T-helper 2 cell (primary cell): ENCODE measurements around the gene GNAT1.
"Not testable (repeated sequence)": the region's sequence is repeated elsewhere in the genome, so short reads cannot be mapped to it uniquely, and the experiment has no call there.

Experiments
- DNase-seq, 5 experiments: peaks; one replicate each; pipeline versions ENCODE4 v3.0.0 to v3.0.0-alpha.2; 2012 to 2022

GNAT1 gene

DNA sequence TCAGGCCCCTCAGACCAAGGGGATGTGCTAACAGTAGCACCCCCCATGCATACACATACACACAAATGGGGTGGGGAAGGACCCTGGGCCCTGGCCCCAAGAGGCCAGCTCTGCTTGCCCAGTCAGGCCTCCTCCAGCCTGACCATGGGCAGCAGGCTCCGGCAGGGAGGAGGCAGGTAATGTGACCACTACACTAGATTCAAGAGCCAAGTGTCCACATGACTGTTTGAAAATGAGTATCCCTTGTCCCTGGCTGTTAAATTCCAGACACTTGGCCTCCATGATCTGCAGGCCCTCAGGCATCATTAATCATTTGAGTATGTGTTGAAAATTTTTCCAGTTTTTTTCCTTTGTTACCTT lies 30.7 kb downstream of the GNAT1 start:
- no peak for DNase-seq

GRCh38 chr3:50224639-50225038 lies 33.2 kb downstream of the GNAT1 start:
- DNase-seq: no peak

GRCh38 chr3:50226888-50227389 lies 35.5 kb downstream of the GNAT1 start:
- DNase-seq: peak in 2 of 5 experiments; percentile 30 to 65

- peak; percentile 80 to 94 (median 85) for DNase-seq
Observed at GRCh38 chr3:50227390-50228183, 36.2 kb downstream of the GNAT1 start.

DNA sequence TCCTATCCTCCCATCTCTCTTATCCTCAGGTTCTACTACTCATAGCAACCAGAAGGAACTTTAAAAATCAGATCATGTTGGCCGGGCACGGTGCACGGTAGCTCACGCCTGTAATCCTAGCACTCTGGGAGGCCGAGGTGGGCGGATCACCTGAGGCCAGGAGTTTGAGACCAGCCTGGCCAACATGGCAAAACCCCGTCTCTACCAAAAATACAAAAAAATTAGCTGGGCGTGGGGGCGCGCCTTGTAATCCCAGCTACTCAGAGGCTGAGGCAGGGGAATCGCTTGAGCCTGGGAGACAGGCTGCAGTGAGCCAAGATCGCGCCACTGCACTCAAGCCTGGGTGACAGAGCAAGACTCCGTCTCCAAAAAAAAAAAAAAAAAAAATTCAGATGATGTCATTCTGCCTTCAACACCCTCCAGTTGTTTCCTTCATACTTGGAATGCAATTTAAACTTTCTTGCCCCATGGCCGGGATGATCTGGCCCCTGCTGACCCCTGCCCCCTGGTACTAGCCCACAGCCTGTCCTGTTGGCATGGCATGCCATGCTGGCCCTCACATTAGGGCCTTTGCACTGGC lies 36.9 kb downstream of the GNAT1 start:
- not testable (repeated sequence) for DNase-seq

GRCh38 chr3:50229490-50229889 lies 38.1 kb downstream of the GNAT1 start:
- DNase-seq: no peak

- no peak for DNase-seq
Observed at GRCh38 chr3:50230104-50230793, 38.8 kb downstream of the GNAT1 start.

DNA sequence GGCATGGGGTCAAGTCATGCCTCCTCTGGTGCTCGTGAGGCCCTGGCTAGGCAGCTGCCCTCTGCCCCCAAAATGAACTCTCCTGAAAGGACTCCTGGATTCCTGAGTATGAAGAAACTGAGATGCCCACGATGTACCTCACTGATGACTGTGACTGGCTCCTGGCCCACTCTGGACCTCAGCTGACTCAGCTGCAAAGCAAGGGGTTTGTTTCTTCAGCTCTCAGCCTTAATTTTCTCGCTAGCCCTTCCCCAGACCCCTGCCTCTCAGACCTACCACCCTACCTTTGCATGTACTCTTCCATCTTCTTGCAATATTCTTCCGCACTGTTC lies 39.4 kb downstream of the GNAT1 start:
- DNase-seq: no peak

GRCh38 chr3:50231581-50231980 lies 40.2 kb downstream of the GNAT1 start:
- no peak for DNase-seq

DNA sequence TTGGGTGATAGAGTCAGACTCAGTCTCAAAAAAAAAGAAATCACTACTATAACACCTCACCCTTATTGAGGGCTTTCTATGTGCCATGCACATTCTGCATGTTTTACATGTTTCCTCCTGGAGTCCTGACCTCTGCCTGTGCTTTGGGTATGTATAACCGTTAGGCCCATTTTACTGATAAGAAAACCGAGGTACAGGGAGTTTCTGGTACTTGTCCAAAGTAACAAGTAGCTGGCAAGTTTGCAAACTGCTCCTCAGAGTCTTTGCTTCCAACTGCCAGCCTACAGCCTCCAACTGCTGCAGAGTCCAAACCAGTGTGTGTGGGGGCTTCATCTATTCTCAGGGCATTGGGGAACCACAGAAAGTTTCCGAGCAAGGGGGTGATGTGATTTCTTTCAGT lies 40.9 kb downstream of the GNAT1 start:
- DNase-seq: no peak

- DNase-seq: no peak
Observed at GRCh38 chr3:50233176-50233575, 41.8 kb downstream of the GNAT1 start.

GRCh38 chr3:50235716-50236483 lies 44.5 kb downstream of the GNAT1 start, which contains the start of gene GNAI2:
Gene GNAI2, plus strand, starts transcription at chr3:50236204. Its CDS starts 132 bp downstream, at chr3:50236336.
- peak; percentile 98 to 99 (median 99) for DNase-seq

DNA sequence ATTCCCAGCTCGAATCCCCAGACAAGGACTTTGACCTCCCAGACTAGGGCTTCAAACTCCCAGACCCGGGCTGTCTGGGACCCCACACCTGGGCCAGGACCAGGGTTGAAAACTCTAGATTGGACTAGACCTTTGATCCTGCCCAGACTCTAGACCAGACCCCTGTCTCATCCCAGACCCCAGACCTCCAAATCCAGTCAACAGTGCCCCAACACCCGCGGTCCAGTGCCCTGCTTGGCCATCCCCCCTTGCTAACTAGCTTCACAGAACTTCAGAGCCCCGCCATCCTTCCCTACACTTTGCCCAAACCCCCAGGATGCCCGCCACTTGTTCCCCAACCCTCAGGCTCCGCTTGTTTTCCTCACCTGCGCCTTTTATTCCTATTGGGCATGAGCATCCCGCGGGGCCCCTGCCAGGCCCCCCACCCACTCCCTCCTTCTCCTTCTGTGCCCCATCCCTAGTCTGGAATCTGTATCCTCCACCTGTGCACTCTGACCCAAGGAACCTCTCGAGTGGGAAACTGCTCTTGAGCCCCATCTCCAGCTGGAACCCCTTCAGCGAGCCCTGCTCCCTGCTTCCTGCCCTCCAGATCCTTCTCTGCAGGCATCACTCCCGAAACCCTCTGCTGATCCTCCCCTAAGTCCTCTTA lies 45.2 kb downstream of the GNAT1 start:
- DNase-seq: no peak

GRCh38 chr3:50237133-50237651 lies 45.8 kb downstream of the GNAT1 start:
- peak in 2 of 5 experiments; percentile 30 to 76 for DNase-seq

GRCh38 chr3:50237754-50238548 lies 46.5 kb downstream of the GNAT1 start:
- peak; percentile 69 to 95 (median 83) for DNase-seq

DNA sequence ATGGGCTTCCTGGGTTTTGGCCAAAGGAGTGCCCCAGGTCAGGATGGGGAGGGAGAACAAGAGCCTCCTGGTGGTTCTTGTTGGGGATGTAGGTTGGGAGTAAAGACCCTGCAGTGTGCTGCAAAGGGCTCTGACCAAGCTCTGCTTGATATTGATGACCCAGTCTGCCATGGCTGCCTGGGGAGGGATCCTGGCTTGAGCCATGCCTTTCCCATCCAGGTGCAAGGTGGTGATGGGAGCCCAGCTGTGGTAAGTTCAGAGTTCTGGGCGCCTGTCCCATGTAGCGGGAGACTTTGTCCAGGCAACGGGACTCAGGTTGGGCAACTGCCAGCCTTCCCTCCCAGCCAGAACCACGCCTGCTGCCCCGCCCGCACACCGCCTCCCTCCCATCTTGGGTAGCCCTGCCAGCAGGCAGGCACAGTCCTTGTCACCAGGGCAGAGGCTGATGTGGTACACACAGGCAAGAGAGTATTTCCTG lies 47.2 kb downstream of the GNAT1 start:
- DNase-seq: peak in 1 of 5 experiments; percentile 43

DNA sequence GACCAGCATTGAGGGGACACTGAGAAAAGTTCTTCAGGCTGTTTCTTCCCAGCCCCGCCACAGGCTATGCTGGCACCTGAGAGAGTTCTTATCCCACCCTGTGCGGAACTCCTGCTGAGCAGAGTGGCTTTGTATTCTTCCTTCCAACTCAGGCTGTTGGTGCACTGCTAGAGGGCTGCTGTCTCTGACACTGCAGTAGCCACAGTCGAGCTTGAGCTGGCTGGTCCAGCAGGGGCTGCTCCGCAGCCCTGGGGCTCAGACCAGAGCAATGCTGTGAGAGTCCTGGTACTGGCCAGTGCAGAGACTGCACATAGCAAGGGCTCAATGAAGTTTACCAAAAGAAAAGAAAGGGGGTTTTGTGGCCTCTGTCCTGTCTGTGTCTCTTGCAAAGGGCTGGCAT lies 48.2 kb downstream of the GNAT1 start:
- DNase-seq: no peak

- DNase-seq: no peak
Observed at GRCh38 chr3:50241163-50241562, 49.8 kb downstream of the GNAT1 start.

GRCh38 chr3:50241713-50242380 lies 50.4 kb downstream of the GNAT1 start:
- DNase-seq: no peak

DNA sequence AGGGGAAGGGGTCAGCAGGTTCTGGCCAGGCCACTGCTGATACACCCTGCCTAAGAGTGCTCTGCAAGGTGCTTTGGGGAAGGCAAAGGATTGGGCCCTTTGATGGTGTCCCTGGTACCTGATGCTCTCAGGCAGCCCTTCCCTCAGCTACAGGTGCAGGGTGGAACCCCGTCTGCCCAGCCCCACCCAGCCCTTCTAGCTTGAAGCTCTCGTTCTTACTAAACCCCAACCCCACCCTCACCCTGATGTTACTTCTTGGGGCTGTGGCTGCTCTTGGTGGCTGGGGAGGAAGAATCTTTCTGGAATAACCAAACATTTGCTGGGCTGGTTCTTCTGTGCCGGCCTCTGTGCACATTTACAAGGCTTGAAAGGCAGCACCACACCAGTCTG lies 51.0 kb downstream of the GNAT1 start:
- DNase-seq: peak in 1 of 5 experiments; percentile 48
